ENCODE measurements around the gene ZFP92.
A peak's percentile ranks its signal among the peaks of the same experiment; 100 is the strongest.

Gene ZFP92

DNA sequence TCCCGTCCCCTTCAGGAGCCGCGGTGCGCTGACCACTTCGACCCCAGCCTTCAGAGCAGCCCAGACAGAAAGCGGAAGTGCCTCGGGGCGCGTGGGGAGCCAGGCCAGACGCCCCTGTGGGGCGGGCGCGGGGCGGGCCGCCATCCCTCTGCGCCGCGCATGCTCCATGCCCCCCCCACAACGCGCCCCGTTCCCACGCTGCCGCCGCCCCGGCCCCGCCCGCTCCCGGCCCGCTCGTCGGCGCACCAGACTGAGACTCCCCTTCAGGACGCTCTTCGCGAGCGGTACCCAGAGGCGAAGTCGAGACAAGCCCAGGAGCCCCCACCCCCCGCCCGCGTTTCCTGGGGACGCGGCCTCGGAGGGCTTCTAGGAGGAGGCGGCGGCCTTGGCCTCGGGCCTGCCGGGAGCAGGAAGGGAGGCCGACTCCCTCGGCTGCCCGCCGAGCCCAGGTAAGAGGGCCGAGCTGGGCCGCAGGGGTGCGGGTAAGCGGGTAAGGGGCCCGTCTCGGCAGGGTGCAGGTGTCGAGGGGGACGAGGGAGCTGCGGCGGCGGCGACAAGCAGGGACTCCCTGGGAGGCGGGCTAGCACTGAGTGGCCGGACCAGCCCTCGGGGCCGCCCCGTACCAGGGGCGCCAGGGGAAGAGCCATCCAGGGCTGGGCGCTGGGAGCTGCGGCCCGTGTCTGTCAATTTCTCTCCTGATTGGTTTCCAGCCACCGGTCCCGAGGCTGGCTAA, at the start of gene ZFP92:
TSS of gene ZFP92 (plus strand) at position 218 of the 733 bp plus-strand sequence. CDS start 6,851 bp downstream, outside the sequence.
- in situ Hi-C loops (cut with HindIII; ENCODE audit: low pct_ligation_motif_present, low sequenced_read_pairs), result no loop called here
- Histone ChIP-seq H3K27me3 (replicated peaks) (peaks cover 3% of the 10 kb centered on the region), H3K36me3 (replicated peaks) (no peaks in the 10 kb centered on the region), H3K4me3 (ENCODE audit: low read depth, low read length) (peak within 1 kb of the TSS; percentile 46), H3K27ac (no peak within 1 kb of the TSS)
- TF ChIP-seq, protein P1, sequence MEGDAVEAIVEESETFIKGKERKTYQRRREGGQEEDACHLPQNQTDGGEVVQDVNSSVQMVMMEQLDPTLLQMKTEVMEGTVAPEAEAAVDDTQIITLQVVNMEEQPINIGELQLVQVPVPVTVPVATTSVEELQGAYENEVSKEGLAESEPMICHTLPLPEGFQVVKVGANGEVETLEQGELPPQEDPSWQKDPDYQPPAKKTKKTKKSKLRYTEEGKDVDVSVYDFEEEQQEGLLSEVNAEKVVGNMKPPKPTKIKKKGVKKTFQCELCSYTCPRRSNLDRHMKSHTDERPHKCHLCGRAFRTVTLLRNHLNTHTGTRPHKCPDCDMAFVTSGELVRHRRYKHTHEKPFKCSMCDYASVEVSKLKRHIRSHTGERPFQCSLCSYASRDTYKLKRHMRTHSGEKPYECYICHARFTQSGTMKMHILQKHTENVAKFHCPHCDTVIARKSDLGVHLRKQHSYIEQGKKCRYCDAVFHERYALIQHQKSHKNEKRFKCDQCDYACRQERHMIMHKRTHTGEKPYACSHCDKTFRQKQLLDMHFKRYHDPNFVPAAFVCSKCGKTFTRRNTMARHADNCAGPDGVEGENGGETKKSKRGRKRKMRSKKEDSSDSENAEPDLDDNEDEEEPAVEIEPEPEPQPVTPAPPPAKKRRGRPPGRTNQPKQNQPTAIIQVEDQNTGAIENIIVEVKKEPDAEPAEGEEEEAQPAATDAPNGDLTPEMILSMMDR (IDR thresholded peaks at IDR 0.05; ENCODE audit: low read depth, low read length, missing control alignments), result no peak
- DNase-seq, result no peak

- in situ Hi-C loops (cut with HindIII; ENCODE audit: low pct_ligation_motif_present, low sequenced_read_pairs), result no loop called here
- DNase-seq, result no peak
Observed at GRCh38 chrX:153361781-153362397, 49.4 kb upstream of the ZFP92 start.

GRCh38 chrX:153365670-153366069, 45.6 kb upstream of the ZFP92 start:
- in situ Hi-C loops (cut with HindIII; ENCODE audit: low pct_ligation_motif_present, low sequenced_read_pairs), result no loop called here
- H3K27me3 ChIP-seq (replicated peaks), result no peaks in the 10 kb centered on the region

More at GRCh38 chrX:153361781-153362397, 49.4 kb upstream of the ZFP92 start:
- Histone ChIP-seq H3K27ac (no peak overlapping the region), H3K36me3 (replicated peaks) (no peaks in the 10 kb centered on the region), H3K4me3 (ENCODE audit: low read depth, low read length) (no peak overlapping the region), H3K27me3 (replicated peaks) (no peaks in the 10 kb centered on the region)
- TF ChIP-seq, protein P1 (IDR thresholded peaks at IDR 0.05; ENCODE audit: low read depth, low read length, missing control alignments), result no peak

GRCh38 chrX:153366119-153366518, 45.2 kb upstream of the ZFP92 start:
- Histone ChIP-seq H3K4me3 (ENCODE audit: low read depth, low read length) (no peak overlapping the region), H3K36me3 (replicated peaks) (no peaks in the 10 kb centered on the region), H3K27me3 (replicated peaks) (no peaks in the 10 kb centered on the region), H3K27ac (no peak overlapping the region)
- in situ Hi-C loops (cut with HindIII; ENCODE audit: low pct_ligation_motif_present, low sequenced_read_pairs), result no loop called here
- TF ChIP-seq, protein P1 (IDR thresholded peaks at IDR 0.05; ENCODE audit: low read depth, low read length, missing control alignments), result no peak
- no peak for DNase-seq

More at GRCh38 chrX:153365670-153366069, 45.6 kb upstream of the ZFP92 start:
- TF ChIP-seq, protein P1 (IDR thresholded peaks at IDR 0.05; ENCODE audit: low read depth, low read length, missing control alignments), result no peak
- no peak overlapping the region for H3K4me3 ChIP-seq (ENCODE audit: low read depth, low read length)
- no peaks in the 10 kb centered on the region for H3K36me3 ChIP-seq (replicated peaks)
- DNase-seq, result no peak
- H3K27ac ChIP-seq, result no peak overlapping the region

- Histone ChIP-seq H3K36me3 (replicated peaks) (no peaks in the 10 kb centered on the region), H3K27me3 (replicated peaks) (no peaks in the 10 kb centered on the region), H3K27ac (no peak overlapping the region), H3K4me3 (ENCODE audit: low read depth, low read length) (no peak overlapping the region)
- DNase-seq, result no peak
- TF ChIP-seq, protein P1 (IDR thresholded peaks at IDR 0.05; ENCODE audit: low read depth, low read length, missing control alignments), result no peak
- in situ Hi-C loops (cut with HindIII; ENCODE audit: low pct_ligation_motif_present, low sequenced_read_pairs), result no loop called here
Observed at GRCh38 chrX:153366878-153367538, 44.3 kb upstream of the ZFP92 start.

Measured in brain microvascular endothelial cell (primary cell).